OCI-LY7 (cell line): Measurements from ENCODE around the gene B3GALT4.

Experiments used
- CTCF ChIP-seq: fragments of 200-600 bp; sonication (generic); conservative IDR thresholded peaks from 2 replicates; pipeline ENCODE4 v1.5.1; 2014; ENCODE audit warnings: mild to moderate bottlenecking, antibody characterized with exemption, low read length, moderate library complexity, mixed read lengths
- EZH2phosphoT487 ChIP-seq: fragments of 200-600 bp; sonication (generic); IDR thresholded peaks from 2 replicates; pipeline ENCODE4 v1.6.1; 2018; ENCODE audit warnings: low read depth, borderline replicate concordance, mild to moderate bottlenecking, mixed run types, antibody characterized with exemption, low read length, moderate library complexity, mixed read lengths

DNA sequence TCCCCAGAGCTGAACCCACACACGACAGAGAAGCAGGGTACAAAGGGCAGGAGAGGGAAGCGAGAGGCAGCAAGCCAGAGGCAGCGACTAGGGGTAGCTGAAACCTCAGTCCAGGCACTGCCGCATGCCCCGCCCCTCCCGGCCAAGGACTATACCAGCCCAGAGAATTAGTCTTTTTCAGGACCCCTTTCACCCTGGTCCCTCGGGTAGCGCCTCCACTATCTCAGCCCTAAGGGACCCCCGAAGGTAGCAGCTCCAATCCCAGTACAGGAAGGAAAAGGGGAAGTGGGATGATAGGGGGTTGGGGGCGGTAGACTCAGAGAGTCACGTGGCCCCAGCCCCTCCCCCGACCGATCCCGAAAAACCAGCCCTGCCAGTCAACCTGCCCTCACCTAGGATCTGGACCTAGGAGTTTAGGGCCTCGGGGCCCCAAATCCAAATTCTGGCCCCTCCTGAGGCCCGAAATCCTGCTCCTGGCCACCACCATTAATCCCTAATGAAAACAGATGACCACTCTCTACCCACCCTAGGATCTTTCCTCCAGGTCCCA is 20.6 kb downstream of the B3GALT4 start:
- TF ChIP-seq EZH2phosphoT487 (no peak), CTCF (no peak)
